ENCODE measurements around the gene CADM1.

Gene CADM1

GRCh38 chr11:115439969-115440540, 64.2 kb downstream of the CADM1 start:
- H3K27me3 ChIP-seq (ENCODE audit: control insufficient read depth, low read length), result no peaks in the 10 kb centered on the region
- no peak overlapping the region for H3K4me3 ChIP-seq (ENCODE audit: low read length)
- H3K4me2 ChIP-seq (ENCODE audit: low read length), result no peak overlapping the region
- H3K9me2 ChIP-seq (replicated peaks; ENCODE audit: control insufficient read depth, low read length), result no peaks in the 10 kb centered on the region
- no peak for TF ChIP-seq CTCF (IDR thresholded peaks at IDR 0.05; ENCODE audit: low read depth, low read length, poor library complexity, severe bottlenecking)
- TF ChIP-seq EZH2phosphoT487 (IDR thresholded peaks at IDR 0.05; ENCODE audit: borderline replicate concordance, low read length), result no peak
- no peaks in the 10 kb centered on the region for H3F3A ChIP-seq (ENCODE audit: control insufficient read depth, insufficient read depth)
- H3K4me1 ChIP-seq (ENCODE audit: control insufficient read depth, low read length), result no peaks in the 10 kb centered on the region
- H3K79me2 ChIP-seq (ENCODE audit: control insufficient read depth, low read length), result no peaks in the 10 kb centered on the region
- no peaks in the 10 kb centered on the region for H3K36me3 ChIP-seq (ENCODE audit: control insufficient read depth, low read length)
- no peaks in the 10 kb centered on the region for H4K20me1 ChIP-seq (ENCODE audit: control insufficient read depth, insufficient read depth, low read depth, low read length)
- no peak overlapping the region for H3K27ac ChIP-seq (ENCODE audit: low read depth, low read length)
- H3K9me3 ChIP-seq (ENCODE audit: control insufficient read depth, insufficient read depth, low read length), result no peaks in the 10 kb centered on the region

GRCh38 chr11:115439385-115439784, 64.8 kb downstream of the CADM1 start:
- no peak for TF ChIP-seq CTCF (IDR thresholded peaks at IDR 0.05; ENCODE audit: low read depth, low read length, poor library complexity, severe bottlenecking)
- no peak for TF ChIP-seq EZH2phosphoT487 (IDR thresholded peaks at IDR 0.05; ENCODE audit: borderline replicate concordance, low read length)
- Histone ChIP-seq H3F3A (ENCODE audit: control insufficient read depth, insufficient read depth) (no peaks in the 10 kb centered on the region), H3K36me3 (ENCODE audit: control insufficient read depth, low read length) (no peaks in the 10 kb centered on the region), H3K9me2 (replicated peaks; ENCODE audit: control insufficient read depth, low read length) (no peaks in the 10 kb centered on the region), H3K4me2 (ENCODE audit: low read length) (no peak overlapping the region), H3K27me3 (ENCODE audit: control insufficient read depth, low read length) (no peaks in the 10 kb centered on the region), H3K27ac (ENCODE audit: low read depth, low read length) (no peak overlapping the region), H3K9me3 (ENCODE audit: control insufficient read depth, insufficient read depth, low read length) (no peaks in the 10 kb centered on the region), H4K20me1 (ENCODE audit: control insufficient read depth, insufficient read depth, low read depth, low read length) (no peaks in the 10 kb centered on the region), H3K4me1 (ENCODE audit: control insufficient read depth, low read length) (no peaks in the 10 kb centered on the region), H3K79me2 (ENCODE audit: control insufficient read depth, low read length) (no peaks in the 10 kb centered on the region), H3K4me3 (ENCODE audit: low read length) (no peak overlapping the region)

- no peaks in the 10 kb centered on the region for H3K36me3 ChIP-seq (ENCODE audit: control insufficient read depth, low read length)
- H3K27ac ChIP-seq (ENCODE audit: low read depth, low read length), result no peak overlapping the region
- no peaks in the 10 kb centered on the region for H3K27me3 ChIP-seq (ENCODE audit: control insufficient read depth, low read length)
- H3K9me3 ChIP-seq (ENCODE audit: control insufficient read depth, insufficient read depth, low read length), result no peaks in the 10 kb centered on the region
- H4K20me1 ChIP-seq (ENCODE audit: control insufficient read depth, insufficient read depth, low read depth, low read length), result no peaks in the 10 kb centered on the region
- no peak overlapping the region for H3K4me3 ChIP-seq (ENCODE audit: low read length)
- H3K4me2 ChIP-seq (ENCODE audit: low read length), result no peak overlapping the region
- H3F3A ChIP-seq (ENCODE audit: control insufficient read depth, insufficient read depth), result no peaks in the 10 kb centered on the region
- no peaks in the 10 kb centered on the region for H3K4me1 ChIP-seq (ENCODE audit: control insufficient read depth, low read length)
- TF ChIP-seq EZH2phosphoT487 (IDR thresholded peaks at IDR 0.05; ENCODE audit: borderline replicate concordance, low read length), result no peak
- no peak for TF ChIP-seq CTCF (IDR thresholded peaks at IDR 0.05; ENCODE audit: low read depth, low read length, poor library complexity, severe bottlenecking)
- H3K79me2 ChIP-seq (ENCODE audit: control insufficient read depth, low read length), result no peaks in the 10 kb centered on the region
- H3K9me2 ChIP-seq (replicated peaks; ENCODE audit: control insufficient read depth, low read length), result no peaks in the 10 kb centered on the region
These were observed 66.2 kb downstream of the CADM1 start for GRCh38 chr11:115437902-115438575.
